Fibroblast of villous mesenchyme (primary cell): ENCODE results near the gene PRRC2B. TPM values are rescaled to one million over a fixed set of nuclear protein-coding genes. Genes with fewer than 3 reads are reported as not detected.

Experiments used
- DNase-seq: peaks from one replicate; pipeline ENCODE4 v3.0.0-alpha.2; 2010; ENCODE audit warnings: low read depth
- H3K4me3 ChIP-seq: 2 replicates; pipeline ENCODE4 v1.5.1; 2011; ENCODE audit warnings: low read depth, mild to moderate bottlenecking, low read length
- total RNA-seq: library from RNA; depleted of rRNA; stranded (reverse); fragments of >200 nt; gene quantifications from 2 replicates; pipeline ENCODE4 v1.2.3, GENCODE V29; 2012
- TF ChIP-seq, protein P1 (sequence below): IDR thresholded peaks from 2 replicates; pipeline ENCODE4 v1.5.1; 2012; ENCODE audit warnings: low read depth, mild to moderate bottlenecking, low read length; ENCODE audit not compliant: insufficient read depth

PRRC2B gene
- total RNA-seq, 1 donor: 92.8 TPM

GRCh38 chr9:131478911-131479310 is 85.0 kb downstream of the PRRC2B start:
- TF ChIP-seq, protein P1, sequence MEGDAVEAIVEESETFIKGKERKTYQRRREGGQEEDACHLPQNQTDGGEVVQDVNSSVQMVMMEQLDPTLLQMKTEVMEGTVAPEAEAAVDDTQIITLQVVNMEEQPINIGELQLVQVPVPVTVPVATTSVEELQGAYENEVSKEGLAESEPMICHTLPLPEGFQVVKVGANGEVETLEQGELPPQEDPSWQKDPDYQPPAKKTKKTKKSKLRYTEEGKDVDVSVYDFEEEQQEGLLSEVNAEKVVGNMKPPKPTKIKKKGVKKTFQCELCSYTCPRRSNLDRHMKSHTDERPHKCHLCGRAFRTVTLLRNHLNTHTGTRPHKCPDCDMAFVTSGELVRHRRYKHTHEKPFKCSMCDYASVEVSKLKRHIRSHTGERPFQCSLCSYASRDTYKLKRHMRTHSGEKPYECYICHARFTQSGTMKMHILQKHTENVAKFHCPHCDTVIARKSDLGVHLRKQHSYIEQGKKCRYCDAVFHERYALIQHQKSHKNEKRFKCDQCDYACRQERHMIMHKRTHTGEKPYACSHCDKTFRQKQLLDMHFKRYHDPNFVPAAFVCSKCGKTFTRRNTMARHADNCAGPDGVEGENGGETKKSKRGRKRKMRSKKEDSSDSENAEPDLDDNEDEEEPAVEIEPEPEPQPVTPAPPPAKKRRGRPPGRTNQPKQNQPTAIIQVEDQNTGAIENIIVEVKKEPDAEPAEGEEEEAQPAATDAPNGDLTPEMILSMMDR: no peak
- no peak overlapping the region for H3K4me3 ChIP-seq
- no peak for DNase-seq

GRCh38 chr9:131480258-131480657 is 86.4 kb downstream of the PRRC2B start:
- DNase-seq: no peak
- H3K4me3 ChIP-seq: no peak overlapping the region
- TF ChIP-seq, protein P1: no peak

- TF ChIP-seq, protein P1: no peak
- no peak overlapping the region for H3K4me3 ChIP-seq
- DNase-seq: no peak
These were observed 87.8 kb downstream of the PRRC2B start for GRCh38 chr9:131481441-131482342.

DNA sequence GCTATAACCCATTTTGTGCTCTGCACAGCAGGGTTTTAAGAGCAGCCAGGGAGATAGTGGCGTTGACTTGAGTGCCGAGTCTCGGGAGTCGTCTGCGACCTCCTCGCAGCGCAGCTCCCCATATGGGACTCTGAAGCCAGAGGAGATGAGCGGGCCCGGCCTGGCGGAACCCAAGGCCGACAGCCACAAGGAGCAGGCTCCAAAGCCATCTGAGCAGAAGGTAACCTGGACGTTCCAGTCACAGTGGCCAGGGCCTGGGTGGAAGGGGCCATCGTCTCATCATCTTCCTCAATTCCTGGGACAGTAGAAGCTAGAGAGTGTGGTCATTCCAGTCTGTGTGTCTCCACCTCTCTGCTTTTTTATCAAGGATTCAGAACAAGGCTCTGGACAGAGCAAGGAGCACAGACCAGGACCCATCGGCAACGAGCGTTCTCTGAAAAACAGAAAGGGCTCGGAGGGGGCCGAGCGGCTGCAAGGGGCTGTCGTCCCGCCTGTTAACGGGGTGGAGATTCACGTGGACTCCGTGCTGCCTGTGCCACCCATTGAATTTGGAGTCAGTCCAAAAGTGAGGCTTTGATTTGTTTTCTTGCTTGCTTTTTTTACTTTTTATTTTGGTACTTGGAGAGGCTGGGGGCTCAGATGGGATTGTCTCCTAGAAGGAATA is 88.6 kb downstream of the PRRC2B start:
- no peak overlapping the region for H3K4me3 ChIP-seq
- no peak for DNase-seq
- TF ChIP-seq, protein P1: no peak

- no peak for DNase-seq
- TF ChIP-seq, protein P1: no peak
- no peak overlapping the region for H3K4me3 ChIP-seq
These were observed 89.6 kb downstream of the PRRC2B start for GRCh38 chr9:131483319-131484050.

DNA sequence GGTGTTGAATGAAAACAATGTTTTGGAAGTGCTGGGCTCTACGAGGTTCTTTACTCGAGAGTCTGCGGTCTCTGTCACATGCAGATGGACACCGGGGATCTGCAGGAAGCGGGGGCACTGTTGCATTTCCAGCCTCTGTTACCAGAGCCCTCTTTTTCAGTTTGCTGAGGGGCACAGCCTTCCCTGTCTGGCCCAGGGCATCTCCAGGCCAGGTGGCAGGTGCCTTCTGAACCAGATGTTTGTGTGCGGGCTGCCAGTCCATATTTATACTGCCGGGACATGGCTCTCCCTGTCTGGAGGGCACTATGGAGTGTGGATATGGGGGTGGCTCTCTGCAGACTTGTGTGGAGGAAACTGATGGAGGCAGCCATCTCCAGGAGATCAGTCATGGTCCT is 90.2 kb downstream of the PRRC2B start:
- no peak for DNase-seq
- TF ChIP-seq, protein P1: no peak

More for the DNA sequence above, 90.2 kb downstream of the PRRC2B start:
- no peak overlapping the region for H3K4me3 ChIP-seq
